GM12875 (cell line): Measurements from ENCODE around the gene CDCP1.

ENCODE experiments used
- H3K4me3 ChIP-seq: one replicate; pipeline ENCODE4 v1.5.1; 2011; ENCODE audit warnings: low read depth, low read length, control low read depth
- CTCF ChIP-seq: IDR thresholded peaks from 2 replicates; pipeline ENCODE4 v1.5.1; 2011; ENCODE audit warnings: low read depth, mild to moderate bottlenecking, control low read depth, inconsistent platforms, low read length, moderate library complexity, borderline replicate concordance; ENCODE audit not compliant: insufficient read depth

Gene CDCP1

GRCh38 chr3:45186871-45187270 is 40.7 kb upstream of the CDCP1 start:
- no peak overlapping the region for H3K4me3 ChIP-seq
- no peak for TF ChIP-seq CTCF

- TF ChIP-seq CTCF, result no peak
- H3K4me3 ChIP-seq, result no peak overlapping the region
These were observed 39.3 kb upstream of the CDCP1 start for GRCh38 chr3:45185461-45185860.

GRCh38 chr3:45185052-45185451 is 38.9 kb upstream of the CDCP1 start:
- H3K4me3 ChIP-seq, result no peak overlapping the region
- TF ChIP-seq CTCF, result no peak

- no peak overlapping the region for H3K4me3 ChIP-seq
These were observed 37.7 kb upstream of the CDCP1 start for GRCh38 chr3:45183872-45184262.

GRCh38 chr3:45182915-45183871 is 37.0 kb upstream of the CDCP1 start:
- TF ChIP-seq CTCF, result no peak

More at GRCh38 chr3:45183872-45184262, 37.7 kb upstream of the CDCP1 start:
- TF ChIP-seq CTCF, result no peak

GRCh38 chr3:45181496-45181895 is 35.3 kb upstream of the CDCP1 start:
- H3K4me3 ChIP-seq, result no peak overlapping the region
- no peak for TF ChIP-seq CTCF

More at GRCh38 chr3:45182915-45183871, 37.0 kb upstream of the CDCP1 start:
- H3K4me3 ChIP-seq, result no peak overlapping the region

GRCh38 chr3:45180899-45181298 is 34.7 kb upstream of the CDCP1 start:
- H3K4me3 ChIP-seq, result no peak overlapping the region
- no peak for TF ChIP-seq CTCF
